VCaP (cell line): ENCODE measurements around the gene PGM2.

Experiments used
- H3K27ac ChIP-seq: fragments of 450-650 bp; 2 replicates; pipeline ENCODE4 v1.5.1; 2017
- CTCF ChIP-seq: fragments of 450-650 bp; conservative IDR thresholded peaks from 2 replicates; pipeline ENCODE4 v1.5.1; 2017; ENCODE audit warnings: mild to moderate bottlenecking, moderate library complexity

The PGM2 gene

GRCh38 chr4:37830640-37831039 lies 4.2 kb downstream of the PGM2 start:
- H3K27ac ChIP-seq: no peak overlapping the region
- TF ChIP-seq CTCF: no peak

- no peak for TF ChIP-seq CTCF
Measured at GRCh38 chr4:37835031-37835430, 8.5 kb downstream of the PGM2 start.

GRCh38 chr4:37835806-37836205 lies 9.3 kb downstream of the PGM2 start:
- no peak overlapping the region for H3K27ac ChIP-seq
- TF ChIP-seq CTCF: no peak

More at GRCh38 chr4:37835031-37835430, 8.5 kb downstream of the PGM2 start:
- no peak overlapping the region for H3K27ac ChIP-seq

GRCh38 chr4:37836274-37836673 lies 9.8 kb downstream of the PGM2 start:
- no peak overlapping the region for H3K27ac ChIP-seq
- no peak for TF ChIP-seq CTCF

- no peak overlapping the region for H3K27ac ChIP-seq
- no peak for TF ChIP-seq CTCF
Measured at GRCh38 chr4:37836838-37837440, 10.5 kb downstream of the PGM2 start.

GRCh38 chr4:37837446-37837845 lies 11.0 kb downstream of the PGM2 start:
- no peak for TF ChIP-seq CTCF
- no peak overlapping the region for H3K27ac ChIP-seq

- TF ChIP-seq CTCF: no peak
- H3K27ac ChIP-seq: no peak overlapping the region
Measured at GRCh38 chr4:37839426-37839825, 12.9 kb downstream of the PGM2 start.

- no peak overlapping the region for H3K27ac ChIP-seq
- no peak for TF ChIP-seq CTCF
Measured at GRCh38 chr4:37844204-37844603, 17.7 kb downstream of the PGM2 start.
